ENCODE results near the gene FAM13A.

Gene FAM13A

GRCh38 chr4:88989990-88990389 lies 67.0 kb downstream of the FAM13A start:
- H3K4me3 ChIP-seq (replicated peaks; ENCODE audit: insufficient read depth, low read length) = no peak overlapping the region
- TF ChIP-seq GABPA (IDR thresholded peaks at IDR 0.05; ENCODE audit: low read depth) (no peak), REST (IDR thresholded peaks at IDR 0.05; ENCODE audit: insufficient replicate concordance, low read depth) (no peak), SPI1 (IDR thresholded peaks at IDR 0.05; ENCODE audit: borderline replicate concordance, low read depth) (no peak), POLR2AphosphoS5 (IDR thresholded peaks at IDR 0.05; ENCODE audit: low read depth) (no peak), CTCF (IDR thresholded peaks at IDR 0.05; ENCODE audit: insufficient read depth, low read length) (no peak)
- no peaks in the 10 kb centered on the region for H3K27me3 ChIP-seq (ENCODE audit: insufficient read depth, poor library complexity, severe bottlenecking)
- DNase-seq (ENCODE audit: low read depth in 1 of 2, low spot score in 1 of 2) = no peak
- H3K27ac ChIP-seq (replicated peaks) = no peak overlapping the region

- TF ChIP-seq SPI1 (IDR thresholded peaks at IDR 0.05; ENCODE audit: borderline replicate concordance, low read depth) (no peak), REST (IDR thresholded peaks at IDR 0.05; ENCODE audit: insufficient replicate concordance, low read depth) (no peak), POLR2AphosphoS5 (IDR thresholded peaks at IDR 0.05; ENCODE audit: low read depth) (no peak), GABPA (IDR thresholded peaks at IDR 0.05; ENCODE audit: low read depth) (no peak), CTCF (IDR thresholded peaks at IDR 0.05; ENCODE audit: insufficient read depth, low read length) (no peak)
- no peak overlapping the region for H3K27ac ChIP-seq (replicated peaks)
- no peak overlapping the region for H3K4me3 ChIP-seq (replicated peaks; ENCODE audit: insufficient read depth, low read length)
- DNase-seq (ENCODE audit: low read depth in 1 of 2, low spot score in 1 of 2) = no peak
- H3K27me3 ChIP-seq (ENCODE audit: insufficient read depth, poor library complexity, severe bottlenecking) = peaks cover 2% of the 10 kb centered on the region
Measured at GRCh38 chr4:88985088-88985773, 71.8 kb downstream of the FAM13A start.

GRCh38 chr4:88982757-88983156 lies 74.2 kb downstream of the FAM13A start:
- no peak for DNase-seq (ENCODE audit: low read depth in 1 of 2, low spot score in 1 of 2)
- Histone ChIP-seq H3K27ac (replicated peaks) (no peak overlapping the region), H3K4me3 (replicated peaks; ENCODE audit: insufficient read depth, low read length) (no peak overlapping the region), H3K27me3 (ENCODE audit: insufficient read depth, poor library complexity, severe bottlenecking) (peaks cover 2% of the 10 kb centered on the region)
- TF ChIP-seq SPI1 (IDR thresholded peaks at IDR 0.05; ENCODE audit: borderline replicate concordance, low read depth) (no peak), REST (IDR thresholded peaks at IDR 0.05; ENCODE audit: insufficient replicate concordance, low read depth) (no peak), CTCF (IDR thresholded peaks at IDR 0.05; ENCODE audit: insufficient read depth, low read length) (no peak)

Measured in HL-60 (cell line).